ENCODE data around the gene EHBP1. TPM values are rescaled to one million over a fixed set of nuclear protein-coding genes. Genes with fewer than 3 reads are reported as not detected.

The EHBP1 gene
- total RNA-seq, 6 donors from 2014 or later, result 36.2 to 78.5 (median 43.2) TPM

- Histone ChIP-seq H3K4me3 (no peak overlapping the region), H3K9me3 (no peaks in the 10 kb centered on the region), H3K36me3 (peaks cover 0 to 22% (median under 1%) of the 10 kb centered on the region in 4 donors), H3K4me1 (no peaks in the 10 kb centered on the region), H3K27me3 (no peaks in the 10 kb centered on the region), H3K27ac (no peak overlapping the region)
- no peak for DNase-seq
- TF ChIP-seq EP300 (IDR thresholded peaks at IDR 0.05), result no peak
- TF ChIP-seq CTCF (IDR thresholded peaks at IDR 0.05), result no peak
- TF ChIP-seq POLR2AphosphoS5 (IDR thresholded peaks at IDR 0.05), result no peak
- TF ChIP-seq POLR2A (IDR thresholded peaks at IDR 0.05), result no peak
- ATAC-seq (ENCODE audit: low FRiP score in 2 of 2), result no peak
- 92 to 98% methylated on average over 4 of the region's 4 CpGs for WGBS, 2 donors
Measured at GRCh38 chr2:62881162-62881795, 175.8 kb downstream of the EHBP1 start.

- H3K27me3 ChIP-seq, result no peaks in the 10 kb centered on the region
Measured at GRCh38 chr2:62883629-62884028, 178.1 kb downstream of the EHBP1 start.

GRCh38 chr2:62884086-62884485 is 178.6 kb downstream of the EHBP1 start:
- 76 to 86% methylated on average over 2 of the region's 2 CpGs for WGBS, 2 donors
- H3K27me3 ChIP-seq, result no peaks in the 10 kb centered on the region
- H3K9me3 ChIP-seq, result no peaks in the 10 kb centered on the region
- DNase-seq (no peak), ATAC-seq (ENCODE audit: low FRiP score in 2 of 2) (no peak)
- no peak overlapping the region for H3K27ac ChIP-seq
- H3K36me3 ChIP-seq, result no peaks in the 10 kb centered on the region
- H3K4me1 ChIP-seq, result no peaks in the 10 kb centered on the region
- TF ChIP-seq EP300 (IDR thresholded peaks at IDR 0.05) (no peak), CTCF (IDR thresholded peaks at IDR 0.05) (no peak), POLR2AphosphoS5 (IDR thresholded peaks at IDR 0.05) (no peak), POLR2A (IDR thresholded peaks at IDR 0.05) (no peak)
- H3K4me3 ChIP-seq, result no peak overlapping the region

More at GRCh38 chr2:62883629-62884028, 178.1 kb downstream of the EHBP1 start:
- H3K4me3 ChIP-seq, result no peak overlapping the region
- ATAC-seq (ENCODE audit: low FRiP score in 2 of 2) (no peak), DNase-seq (no peak)
- no peaks in the 10 kb centered on the region for H3K4me1 ChIP-seq
- H3K36me3 ChIP-seq, result peaks cover 0 to under 1% (median 0%) of the 10 kb centered on the region in 4 donors
- H3K27ac ChIP-seq, result no peak overlapping the region
- H3K9me3 ChIP-seq, result no peaks in the 10 kb centered on the region
- TF ChIP-seq POLR2AphosphoS5 (IDR thresholded peaks at IDR 0.05) (no peak), POLR2A (IDR thresholded peaks at IDR 0.05) (no peak), CTCF (IDR thresholded peaks at IDR 0.05) (no peak), EP300 (IDR thresholded peaks at IDR 0.05) (no peak)
- WGBS, 2 donors, result 97 to 98% methylated on average over 7 of the region's 7 CpGs

- DNase-seq, result no peak
- WGBS, 2 donors, result 54 to 55% methylated on average over 1 of the region's 1 CpG
- no peaks in the 10 kb centered on the region for H3K27me3 ChIP-seq
- no peak overlapping the region for H3K4me3 ChIP-seq
- no peaks in the 10 kb centered on the region for H3K9me3 ChIP-seq
- H3K27ac ChIP-seq, result no peak overlapping the region
- H3K4me1 ChIP-seq, result no peaks in the 10 kb centered on the region
- H3K36me3 ChIP-seq, result no peaks in the 10 kb centered on the region
- TF ChIP-seq EP300 (IDR thresholded peaks at IDR 0.05) (no peak), POLR2AphosphoS5 (IDR thresholded peaks at IDR 0.05) (no peak), POLR2A (IDR thresholded peaks at IDR 0.05) (no peak), CTCF (IDR thresholded peaks at IDR 0.05) (no peak)
- ATAC-seq (ENCODE audit: low FRiP score in 2 of 2), result no peak
Measured at GRCh38 chr2:62884514-62884913, 179.0 kb downstream of the EHBP1 start.

Data from upper lobe of left lung (tissue), 6 donors.